ENCODE data around the gene EPAS1. TPM values are rescaled to one million over a fixed set of nuclear protein-coding genes. Genes with fewer than 3 reads are reported as not detected.

EPAS1 gene
- total and polyA plus RNA-seq, 9 of the 15 experiments (the other 6 are each of a cell fraction or from before 2014, with no cell fraction given), result 0.25 to 11.2 (median 4.1) TPM

GRCh38 chr2:46256563-46257142 lies 40.6 kb upstream of the EPAS1 start (continued):
- TF ChIP-seq DPF2 (IDR thresholded peaks at IDR 0.05), result peak; percentile 50; the same call in 1 of the 2 replicates
- peak; percentile 73 for TF ChIP-seq NFRKB (IDR thresholded peaks at IDR 0.05; ENCODE audit: low read depth)
- peak; percentile 25 for TF ChIP-seq TBP (optimal IDR thresholded peaks at IDR 0.05; ENCODE audit: low read depth, low read length)
- TF ChIP-seq EHMT2 (IDR thresholded peaks at IDR 0.05), result peak; percentile 68; the same call in 1 of the 2 replicates
- TF ChIP-seq MTA3 (IDR thresholded peaks at IDR 0.05; ENCODE audit: borderline replicate concordance), result 0 out of 2 replicates have a peak, but pooled peaks have one; percentile 42
- TF ChIP-seq ARNT (IDR thresholded peaks at IDR 0.05), result 0 out of 4 replicates have a peak, but pooled peaks of 1 of the 2 experiments have one; percentile 49
- TF ChIP-seq CBFA2T3 (IDR thresholded peaks at IDR 0.05), result peak; percentile 46
- TF ChIP-seq MNT (conservative IDR thresholded peaks at IDR 0.05), result peak in 1 of 2 experiments; percentile 65; a peak in 1 of 4 replicates
- TF ChIP-seq ID3 (CRISPR knock-in tag; IDR thresholded peaks at IDR 0.05), result no peak
- TF ChIP-seq ID3 (tag; IDR thresholded peaks at IDR 0.05), result peak; percentile 78
- peak; percentile 49; the same call in 1 of the 2 replicates for TF ChIP-seq ZNF263 (CRISPR knock-in tag; IDR thresholded peaks at IDR 0.05; ENCODE audit: borderline replicate concordance)
- peak; percentile 48; the same call in 1 of the 2 replicates for TF ChIP-seq ZNF175 (CRISPR knock-in tag; IDR thresholded peaks at IDR 0.05; ENCODE audit: low read depth)
- TF ChIP-seq JUND (IDR thresholded peaks at IDR 0.05; ENCODE audit: borderline replicate concordance, low read depth, low read length), result no peak
- peak; percentile 39; the same call in 1 of the 3 replicates for TF ChIP-seq JUND (tag; IDR thresholded peaks at IDR 0.05; ENCODE audit: borderline replicate concordance, low read depth, low read length)
- TF ChIP-seq USF2 (CRISPR knock-in tag; IDR thresholded peaks at IDR 0.05), result peak; percentile 76
- peak; percentile 77 for TF ChIP-seq GABPA (tag; conservative IDR thresholded peaks at IDR 0.05; ENCODE audit: low read depth)
- TF ChIP-seq CREM (IDR thresholded peaks at IDR 0.05; ENCODE audit: low read depth), result peak; percentile 80
- peak; percentile 27; the same call in 1 of the 2 replicates for TF ChIP-seq TCF3 (CRISPR knock-in tag; IDR thresholded peaks at IDR 0.05)
- TF ChIP-seq SMARCA4 (IDR thresholded peaks at IDR 0.05), result peak; percentile 64
- TF ChIP-seq FOXK2 (conservative IDR thresholded peaks at IDR 0.05 in 1 of 2, IDR thresholded peaks at IDR 0.05 in 1 of 2; ENCODE audit: low read depth in 2 of 2), result 0 out of 4 replicates have a peak, but pooled peaks have one; percentile 30 to 40
- TF ChIP-seq THRB (CRISPR knock-in tag; conservative IDR thresholded peaks at IDR 0.05), result no peak
- TF ChIP-seq PHF8 (IDR thresholded peaks at IDR 0.05; ENCODE audit: borderline replicate concordance, low read length), result peak; percentile 47; the same call in 1 of the 2 replicates
- peak; percentile 56 for TF ChIP-seq ARID1B (IDR thresholded peaks at IDR 0.05)
- TF ChIP-seq HNRNPL (IDR thresholded peaks at IDR 0.05; ENCODE audit: low read depth, low read length), result no peak
- TF ChIP-seq TAL1 (IDR thresholded peaks at IDR 0.05), result 0 out of 2 replicates have a peak, but pooled peaks have one; percentile 9
- no peak; the same call in 1 of the 2 replicates for TF ChIP-seq FOSL1 (tag; conservative IDR thresholded peaks at IDR 0.05)
- TF ChIP-seq ATF7 (IDR thresholded peaks at IDR 0.05), result 0 out of 2 replicates have a peak, but pooled peaks have one; percentile 22
